Stimulated activated CD4-positive, alpha-beta T cell treated with anti-CD3 and anti-CD28 coated beads, Interleukin-1b, Interleukin-23, amount 100 ng/mL, for 24 hours (primary cell): ENCODE results near the gene SLC23A3.

Experiments used
- DNase-seq, 4 experiments: peaks; one replicate each; pipeline ENCODE4 v3.0.0-alpha.2; 2020; ENCODE audit warnings: low read depth in 4 of 4, low spot score in 1 of 4

Gene SLC23A3

DNA sequence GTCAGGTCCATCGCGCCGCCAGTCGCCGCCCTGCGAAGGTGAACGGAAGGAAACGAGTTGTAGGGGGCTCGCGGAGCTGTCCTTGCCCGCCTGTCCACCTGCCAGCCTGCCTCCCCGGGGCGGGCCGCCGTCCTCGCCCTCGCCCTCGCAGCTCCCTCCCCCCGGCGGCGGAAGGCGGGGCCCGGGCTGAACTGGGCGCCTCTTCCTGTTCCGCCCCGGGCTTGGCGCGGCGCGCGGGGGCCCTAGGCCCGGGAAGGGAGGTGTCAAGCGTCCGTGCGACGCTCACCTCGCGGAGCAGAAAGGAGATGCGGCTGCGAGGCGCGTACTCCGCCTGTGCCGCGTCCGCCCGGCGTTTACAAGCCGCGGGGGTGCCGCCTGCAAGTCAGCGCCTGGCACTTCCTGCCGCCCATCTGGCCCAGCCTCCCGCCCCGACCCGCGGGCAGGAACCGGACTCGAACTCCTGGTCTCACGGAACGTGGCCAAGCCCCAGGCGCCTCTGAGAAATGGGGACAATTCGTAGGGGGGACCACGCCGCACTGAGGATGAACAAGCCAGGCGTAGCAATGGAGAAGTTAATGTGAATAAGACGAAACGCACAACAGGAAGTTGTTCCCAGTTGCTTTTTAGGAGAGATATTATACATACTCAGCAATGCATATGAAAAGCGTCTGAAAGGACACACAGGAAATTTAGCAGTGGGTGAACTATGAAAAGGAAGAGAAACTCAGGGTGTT is 7.2 kb upstream of the SLC23A3 start, which contains the start of gene CNPPD1:
Gene CNPPD1, minus strand, starts transcription at position 108 of the 734 bp plus-strand sequence. Its CDS starts 97 bp downstream, at position 11.
- peak; percentile 67 to 84 (median 70) for DNase-seq

GRCh38 chr2:219175928-219176817 is 6.3 kb upstream of the SLC23A3 start:
- no peak for DNase-seq

DNA sequence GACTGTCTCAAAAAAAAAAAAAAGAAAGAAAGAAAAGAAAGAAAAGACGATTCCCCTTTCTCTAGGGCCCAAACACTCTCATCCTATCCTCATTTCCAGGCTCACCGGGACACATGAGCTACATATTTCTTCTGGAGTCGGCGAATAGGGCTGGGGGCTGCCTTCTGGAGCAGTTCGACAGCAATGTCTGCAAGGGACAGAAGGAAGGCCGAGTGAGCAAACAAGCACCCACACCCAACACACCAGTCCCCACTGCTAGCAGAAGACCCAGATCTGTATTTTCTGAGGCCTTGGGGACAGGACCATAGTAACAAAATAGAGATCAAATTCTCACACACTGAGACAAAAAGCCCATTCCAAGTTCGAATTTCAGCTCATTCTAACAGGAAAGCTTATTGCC is 5.7 kb upstream of the SLC23A3 start:
- DNase-seq: no peak

DNA sequence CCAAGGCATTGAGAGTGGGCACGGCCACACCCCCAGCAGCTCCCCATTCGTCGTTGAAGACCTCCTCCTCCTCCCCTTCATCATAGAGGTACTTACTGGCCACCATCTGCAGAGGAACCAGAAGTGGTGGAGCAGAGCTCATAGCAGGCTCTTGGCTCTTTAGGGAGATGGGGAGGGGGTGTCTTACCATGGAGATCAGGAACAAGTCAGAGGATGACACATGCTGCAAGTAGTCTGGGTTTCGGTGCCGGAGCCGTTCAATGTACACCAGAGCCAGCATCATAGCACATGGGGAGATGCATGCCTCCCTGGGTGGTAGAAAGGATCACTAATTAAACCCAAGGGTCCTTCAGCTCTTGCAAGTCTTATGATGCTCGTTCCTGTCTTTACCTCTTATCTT is 5.0 kb upstream of the SLC23A3 start:
- DNase-seq: no peak

- no peak for DNase-seq
Observed at GRCh38 chr2:219174146-219174545, 4.3 kb upstream of the SLC23A3 start.

GRCh38 chr2:219173176-219173575 is 3.3 kb upstream of the SLC23A3 start:
- no peak for DNase-seq

DNA sequence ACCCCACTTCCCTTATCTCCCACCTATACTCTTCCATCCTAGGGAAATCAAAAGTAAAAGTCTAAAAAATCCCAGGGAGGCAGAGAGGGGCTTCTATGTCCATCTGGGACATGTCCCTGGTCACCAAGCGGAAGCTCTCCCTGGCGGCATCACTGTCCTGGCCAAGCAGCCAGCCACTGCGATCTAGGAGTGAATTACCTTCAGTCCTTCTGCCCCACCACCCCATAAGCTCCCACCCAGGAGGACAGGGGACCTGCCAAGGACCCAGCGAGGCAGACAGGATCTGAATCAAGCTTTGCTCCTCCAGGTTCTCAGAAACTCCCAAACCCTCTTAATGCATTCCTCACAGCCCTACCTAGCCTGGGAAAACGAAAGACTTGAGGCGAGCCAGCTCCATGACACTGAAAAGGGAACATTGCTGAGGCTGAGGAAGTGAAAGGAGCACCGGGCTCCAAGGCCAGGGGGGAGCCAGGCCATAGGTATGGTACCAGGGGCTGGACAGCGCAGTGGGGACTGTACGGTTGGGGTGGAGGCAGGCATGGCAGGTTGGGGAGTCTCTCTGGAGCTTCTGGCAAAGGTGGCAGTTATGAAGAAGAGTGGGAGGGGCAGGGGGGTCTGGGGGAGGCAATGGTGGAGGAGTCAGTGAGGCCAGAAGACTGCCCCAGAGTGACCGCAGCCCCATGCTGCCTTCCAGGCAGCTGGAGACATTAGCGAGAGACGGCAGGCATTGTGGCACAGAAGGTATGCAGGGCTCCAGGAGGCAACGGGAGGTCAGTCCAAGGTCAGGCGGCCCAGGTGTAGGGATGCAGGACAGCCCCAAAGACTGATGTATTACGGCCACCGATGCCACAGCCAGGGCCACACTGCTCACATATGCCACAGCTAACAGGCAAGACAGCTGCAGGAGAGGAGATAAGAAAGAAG is 2.7 kb upstream of the SLC23A3 start:
- no peak for DNase-seq

GRCh38 chr2:219171231-219171651 is 1.4 kb upstream of the SLC23A3 start:
- no peak for DNase-seq

DNA sequence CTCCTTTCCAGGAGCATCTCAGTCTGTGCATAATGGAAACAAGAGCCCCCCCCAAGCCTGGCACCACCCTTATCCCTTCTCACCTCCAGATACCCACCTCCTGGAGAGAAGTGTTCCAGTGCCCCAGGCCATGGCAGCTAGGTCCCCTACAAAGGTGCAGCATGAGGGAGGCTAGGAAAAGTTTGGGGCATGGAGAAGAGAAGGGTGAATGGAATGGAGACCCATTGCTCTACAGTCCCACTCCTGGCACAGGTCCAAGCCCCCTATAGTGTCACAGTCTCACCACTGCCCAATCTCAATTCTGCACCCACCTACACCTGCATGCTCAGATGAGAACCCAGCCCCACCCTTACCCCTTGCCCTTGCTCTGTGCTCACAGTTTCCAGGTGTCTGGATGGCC is 897 bp downstream of the SLC23A3 start:
- no peak for DNase-seq

GRCh38 chr2:219168526-219168925 is 1.3 kb downstream of the SLC23A3 start:
- DNase-seq: no peak

GRCh38 chr2:219167997-219168396 is 1.8 kb downstream of the SLC23A3 start:
- DNase-seq: no peak

DNA sequence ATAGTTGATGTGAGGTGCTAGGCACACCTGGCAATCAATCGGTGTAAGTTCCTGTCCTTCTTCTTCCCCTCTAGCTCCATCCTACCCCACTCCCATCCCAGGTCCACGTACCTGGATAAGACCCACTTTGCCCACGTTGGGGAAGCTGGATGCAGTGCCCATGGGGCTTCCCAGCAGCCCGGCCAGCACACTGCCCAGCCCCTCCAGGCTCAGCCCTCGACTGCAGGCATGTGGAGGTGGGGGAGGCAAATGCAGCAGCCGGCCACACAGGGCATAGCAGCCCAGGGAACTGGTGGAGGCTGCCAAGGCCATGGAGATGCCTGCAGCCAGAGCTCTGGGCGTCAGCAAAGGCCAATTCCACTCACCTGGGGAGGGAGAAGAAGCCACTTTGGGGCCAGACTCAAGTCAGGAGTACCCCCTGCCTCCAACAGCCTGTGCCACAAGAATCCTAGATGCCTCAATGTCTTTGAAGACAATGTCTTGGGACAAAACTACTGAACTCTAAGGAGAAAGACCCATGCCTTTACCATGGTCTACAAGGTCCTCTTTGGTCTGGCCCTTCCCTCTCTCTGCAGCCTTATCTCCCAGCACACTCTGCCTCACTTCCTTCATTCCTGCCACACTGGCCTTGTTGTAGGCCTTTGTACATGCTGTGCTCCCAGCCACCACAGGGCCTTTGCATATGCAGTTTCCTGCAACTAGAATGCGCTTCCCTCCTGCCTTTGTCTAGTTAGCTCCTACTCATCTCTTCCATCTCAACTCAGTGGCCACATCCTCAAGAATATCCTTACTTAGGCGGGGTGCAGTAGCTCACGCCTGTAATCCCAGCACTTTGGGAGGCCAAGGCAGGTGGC is 4.5 kb downstream of the SLC23A3 start:
- no peak for DNase-seq

- no peak for DNase-seq
Observed at GRCh38 chr2:219163156-219163555, 6.7 kb downstream of the SLC23A3 start.

GRCh38 chr2:219161097-219161496 is 8.7 kb downstream of the SLC23A3 start:
- no peak for DNase-seq

GRCh38 chr2:219160186-219161017 is 9.4 kb downstream of the SLC23A3 start, which contains the start of gene NHEJ1:
NHEJ1 (minus strand) TSS chr2:219160815; CDS start chr2:219158362, 2,453 bp downstream.
- peak; percentile 79 to 95 (median 89) for DNase-seq

GRCh38 chr2:219159771-219160185 is 10.1 kb downstream of the SLC23A3 start:
- no peak for DNase-seq

- DNase-seq: no peak
Observed at GRCh38 chr2:219158586-219158985, 11.2 kb downstream of the SLC23A3 start.

DNA sequence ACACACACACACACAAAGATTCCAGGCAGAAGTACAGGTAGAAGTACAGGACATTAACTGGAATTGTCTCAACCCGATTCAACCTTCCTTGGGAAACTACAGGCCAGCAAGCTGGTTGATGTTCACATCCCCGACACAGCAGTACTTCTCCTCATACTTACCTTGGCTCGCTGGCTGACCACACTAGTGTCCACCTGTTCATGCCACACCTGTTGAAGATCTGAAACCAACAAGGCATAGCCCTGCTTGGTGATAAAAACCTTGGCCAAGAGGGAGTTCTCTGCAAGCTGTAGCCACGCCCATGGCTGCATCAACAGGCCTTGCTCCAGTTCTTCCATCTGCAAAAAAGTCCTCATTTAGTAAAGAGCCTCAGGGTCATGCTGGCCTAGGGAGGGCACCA is 11.8 kb downstream of the SLC23A3 start:
- DNase-seq: no peak

GRCh38 chr2:219157396-219157795 is 12.4 kb downstream of the SLC23A3 start:
- DNase-seq: no peak
